HEK293 (cell line): ENCODE results near the gene GLRA3.

Source experiments
- CTCF ChIP-seq: fragments of 450-650 bp; formaldehyde crosslinking; IDR thresholded peaks from 2 replicates; pipeline ENCODE4 v1.5.1; 2016; ENCODE audit warnings: missing biosample characterization, missing genetic modification characterization
- PRDM1 ChIP-seq: fragments of 450-650 bp; formaldehyde crosslinking; IDR thresholded peaks from 2 replicates; pipeline ENCODE4; 2016; ENCODE audit warnings: missing biosample characterization, missing genetic modification characterization
- ZBTB7A ChIP-seq: fragments of 450-650 bp; formaldehyde crosslinking; IDR thresholded peaks from 2 replicates; pipeline ENCODE4 v1.5.1; 2016; ENCODE audit warnings: low read depth, missing biosample characterization, missing genetic modification characterization
- ZNF248 ChIP-seq: fragments of 450-650 bp; formaldehyde crosslinking; IDR thresholded peaks from 2 replicates; pipeline ENCODE4 v1.5.1; 2017; ENCODE audit warnings: missing biosample characterization, missing genetic modification characterization
- ZNF274 ChIP-seq, 2 experiments: fragments of 200-500 bp in 1 of 2; fragments of 450-650 bp in 1 of 2; sonication (Bioruptor generic) in 1 of 2; formaldehyde crosslinking in 1 of 2; IDR thresholded peaks; 2 replicates each; pipeline versions ENCODE4 v1.5.1 to v1.6.1; 2014 to 2016; ENCODE audit warnings: borderline replicate concordance in 1 of 2, inconsistent platforms in 1 of 2, low read length in 1 of 2, missing biosample characterization in 1 of 2, missing genetic modification characterization in 1 of 2
- ZNF792 ChIP-seq: fragments of 450-650 bp; formaldehyde crosslinking; IDR thresholded peaks from 2 replicates; pipeline ENCODE4 v1.5.1; 2016; ENCODE audit warnings: missing biosample characterization, missing genetic modification characterization

- no peak for TF ChIP-seq PRDM1 (tag by site-specific recombination)
- no peak for TF ChIP-seq CTCF (tag by site-specific recombination)
- TF ChIP-seq ZNF274 (IDR thresholded peaks at IDR 0.05; ENCODE audit: low read length), result no peak
- TF ChIP-seq ZNF274 (tag by site-specific recombination; IDR thresholded peaks at IDR 0.05; ENCODE audit: borderline replicate concordance), result no peak
- TF ChIP-seq ZNF248 (tag by site-specific recombination), result no peak
- no peak for TF ChIP-seq ZNF792 (tag by site-specific recombination)
- TF ChIP-seq ZBTB7A (tag by site-specific recombination), result no peak
Observed at GRCh38 chr4:174663216-174663615, 165.8 kb downstream of the GLRA3 start.
